Midbrain (tissue), 1 donor: ENCODE data around the gene GPHN.

ENCODE experiments used
- DNase-seq: peaks from one replicate; lab custom pipeline; 2025; lab: John Stamatoyannopoulos, UW

GPHN gene

GRCh38 chr14:66959437-66960050 is 451.6 kb downstream of the GPHN start:
- DNase-seq: no peak

- DNase-seq: no peak
These were observed 457.9 kb downstream of the GPHN start for GRCh38 chr14:66965831-66966230.

- no peak for DNase-seq
These were observed 464.5 kb downstream of the GPHN start for GRCh38 chr14:66972469-66972868.

- DNase-seq: no peak
These were observed 466.6 kb downstream of the GPHN start for GRCh38 chr14:66974397-66975025.

GRCh38 chr14:66975251-66975650 is 467.3 kb downstream of the GPHN start:
- DNase-seq: no peak

GRCh38 chr14:66979101-66979974 is 471.4 kb downstream of the GPHN start:
- DNase-seq: no peak

- no peak for DNase-seq
These were observed 474.3 kb downstream of the GPHN start for GRCh38 chr14:66982247-66982646.

- no peak for DNase-seq
These were observed 484.8 kb downstream of the GPHN start for GRCh38 chr14:66992776-66993175.

GRCh38 chr14:66993512-66993911 is 485.6 kb downstream of the GPHN start:
- no peak for DNase-seq

GRCh38 chr14:66998013-66998412 is 490.1 kb downstream of the GPHN start:
- DNase-seq: no peak

GRCh38 chr14:66999978-67000377 is 492.0 kb downstream of the GPHN start:
- DNase-seq: no peak

- DNase-seq: no peak
These were observed 495.2 kb downstream of the GPHN start for GRCh38 chr14:67002994-67003753.

- DNase-seq: no peak
These were observed 496.6 kb downstream of the GPHN start for GRCh38 chr14:67004521-67004920.

- no peak for DNase-seq
These were observed 502.7 kb downstream of the GPHN start for GRCh38 chr14:67010602-67011001.

GRCh38 chr14:67016856-67017255 is 508.9 kb downstream of the GPHN start:
- no peak for DNase-seq

- no peak for DNase-seq
These were observed 510.8 kb downstream of the GPHN start for GRCh38 chr14:67018720-67019119.

- no peak for DNase-seq
These were observed 511.8 kb downstream of the GPHN start for GRCh38 chr14:67019796-67020195.

GRCh38 chr14:67031920-67032774 is 524.2 kb downstream of the GPHN start:
- DNase-seq: no peak

GRCh38 chr14:67045440-67045839 is 537.5 kb downstream of the GPHN start:
- DNase-seq: no peak

GRCh38 chr14:67050896-67051295 is 542.9 kb downstream of the GPHN start:
- DNase-seq: no peak

GRCh38 chr14:67056684-67057083 is 548.7 kb downstream of the GPHN start:
- DNase-seq: no peak
